NCI-H2171 treated with DMSO at 0.1 percent for 48 hours (cell line): ENCODE results near the gene MSANTD1.

Experiments used
- DNase-seq: peaks from one replicate; lab custom pipeline; 2025; lab: John Stamatoyannopoulos, UW

MSANTD1 gene

GRCh38 chr4:3217266-3217665 is 31.7 kb upstream of the MSANTD1 start:
- DNase-seq = no peak

DNA sequence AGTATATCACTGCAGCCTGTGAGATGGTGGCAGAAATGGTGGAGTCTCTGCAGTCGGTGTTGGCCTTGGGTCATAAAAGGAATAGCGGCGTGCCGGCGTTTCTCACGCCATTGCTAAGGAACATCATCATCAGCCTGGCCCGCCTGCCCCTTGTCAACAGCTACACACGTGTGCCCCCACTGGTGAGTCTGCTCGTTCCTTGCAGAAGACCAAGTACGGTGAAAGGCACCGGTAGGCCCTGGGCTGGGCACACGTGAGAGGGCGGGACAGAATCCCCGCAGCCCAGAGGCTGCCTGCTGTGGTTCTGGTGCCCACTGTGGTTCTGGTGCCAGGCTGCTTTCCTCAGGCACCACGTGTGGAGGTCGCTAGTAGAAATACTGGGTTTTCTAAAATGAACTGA is 31.2 kb upstream of the MSANTD1 start:
- DNase-seq = no peak

GRCh38 chr4:3218824-3219760 is 29.9 kb upstream of the MSANTD1 start:
- no peak for DNase-seq

GRCh38 chr4:3219761-3220475 is 29.0 kb upstream of the MSANTD1 start:
- no peak for DNase-seq

DNA sequence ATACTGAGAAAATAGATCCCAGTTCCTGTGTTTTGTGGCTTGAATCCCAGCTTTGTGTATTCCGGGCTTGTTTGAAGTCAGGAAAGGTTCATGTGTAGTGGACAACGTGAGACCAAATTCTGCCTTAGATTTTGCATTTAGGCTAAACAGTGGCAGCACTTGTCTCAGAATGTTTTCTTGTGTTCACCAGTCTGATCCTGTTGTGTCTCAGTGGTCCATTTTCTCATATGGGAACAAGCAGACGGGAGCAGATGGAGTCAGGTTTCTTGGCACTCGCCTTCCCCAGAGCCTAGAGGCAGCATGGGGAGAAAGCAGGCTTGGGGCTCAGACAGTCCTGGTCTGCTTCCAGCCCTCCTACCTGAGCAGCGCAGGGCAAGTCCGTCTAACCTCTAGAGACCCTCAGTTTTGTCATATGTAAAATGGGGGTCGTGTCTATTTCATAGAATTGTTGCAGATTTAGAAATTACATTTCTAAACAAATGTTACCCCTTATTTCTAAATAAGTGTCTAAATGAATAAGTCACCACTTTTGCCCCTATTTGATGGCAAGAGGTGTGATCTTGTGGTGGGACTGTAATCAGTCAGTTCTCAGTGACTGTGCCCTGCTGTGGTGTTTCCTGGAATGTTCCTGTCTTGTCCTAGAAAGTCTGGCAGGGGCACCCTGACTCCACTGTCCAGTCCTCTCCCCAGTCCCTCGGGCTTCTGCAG is 28.3 kb upstream of the MSANTD1 start:
- peak; percentile 60 for DNase-seq

DNA sequence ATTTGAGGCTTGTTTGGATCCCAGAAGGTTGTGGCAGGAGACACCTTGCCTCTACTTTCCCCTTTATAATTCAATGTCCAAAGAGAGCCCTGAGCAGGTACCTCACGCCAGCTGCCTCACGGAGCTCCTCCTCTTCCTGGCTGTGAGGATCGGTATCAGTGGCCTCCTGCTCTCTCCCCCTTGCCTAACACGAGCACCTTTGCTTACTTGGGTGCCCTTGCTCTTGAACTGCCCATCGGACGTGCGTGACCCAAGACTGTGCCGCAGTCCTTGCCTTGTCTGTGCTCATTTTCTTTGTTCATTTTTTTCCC is 27.8 kb upstream of the MSANTD1 start:
- no peak for DNase-seq

DNA sequence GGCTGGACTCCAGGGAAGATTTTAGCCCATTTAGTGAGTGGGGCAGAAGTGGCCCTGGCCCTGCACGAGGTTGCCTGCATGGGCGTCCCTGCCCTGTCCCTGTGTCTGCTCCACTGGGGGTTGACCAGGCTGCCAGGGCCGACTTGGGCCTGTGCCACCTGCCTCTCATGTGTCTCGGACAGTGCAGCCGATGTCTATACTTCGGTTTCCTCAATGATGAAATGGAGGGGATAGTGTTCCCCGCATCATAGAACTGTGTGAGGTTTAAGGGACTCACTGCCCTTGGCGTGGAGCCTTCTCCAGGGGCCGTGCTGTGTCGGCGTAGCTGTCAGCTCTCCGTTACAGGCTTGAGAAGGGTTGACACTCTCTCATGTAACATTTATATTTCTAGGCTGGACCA is 27.0 kb upstream of the MSANTD1 start:
- DNase-seq = no peak

- no peak for DNase-seq
Observed at GRCh38 chr4:3223346-3223745, 25.6 kb upstream of the MSANTD1 start.

GRCh38 chr4:3223956-3224748 is 24.8 kb upstream of the MSANTD1 start:
- DNase-seq = no peak

GRCh38 chr4:3225071-3225850 is 23.7 kb upstream of the MSANTD1 start:
- DNase-seq = no peak

DNA sequence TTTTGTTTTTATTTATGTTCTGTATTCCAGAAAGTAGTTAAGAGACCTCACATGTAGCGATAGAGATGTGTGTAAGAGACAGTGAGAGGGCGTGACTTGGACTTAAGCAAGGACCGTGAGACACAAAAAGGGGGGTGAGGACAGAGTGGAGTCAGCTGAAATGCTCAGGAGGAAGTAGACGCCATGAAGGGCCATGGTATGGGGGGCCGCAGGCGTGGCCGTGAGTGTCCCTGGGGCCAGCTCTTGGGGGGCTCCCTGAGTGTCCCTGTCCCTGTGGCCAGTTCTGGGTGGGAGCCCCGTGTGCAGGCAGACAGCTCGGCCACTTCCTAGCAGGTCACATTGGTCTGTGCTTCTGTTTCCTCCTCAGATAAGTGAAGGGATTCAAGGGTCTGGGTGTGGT is 23.0 kb upstream of the MSANTD1 start:
- no peak for DNase-seq

DNA sequence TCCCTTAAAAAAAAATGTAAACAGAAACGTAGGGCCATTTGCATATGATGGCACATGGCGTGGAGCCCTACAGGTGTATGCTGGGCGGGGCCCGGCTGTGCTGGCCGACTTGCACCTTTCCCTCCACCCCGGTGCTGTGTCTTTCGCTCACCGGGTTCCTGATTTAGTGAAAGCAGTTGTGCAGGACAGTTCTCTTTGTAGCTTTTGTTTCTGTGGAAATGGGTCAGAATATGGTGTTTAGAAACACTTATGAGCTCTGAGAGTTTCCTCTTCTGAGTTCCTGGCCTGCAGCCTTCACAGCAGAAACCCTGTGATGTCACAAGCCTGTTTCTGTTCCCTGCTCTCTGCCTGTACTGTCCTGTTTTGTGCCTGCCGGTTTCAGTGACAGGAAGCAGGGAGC is 22.5 kb upstream of the MSANTD1 start:
- DNase-seq = no peak

- no peak for DNase-seq
Observed at GRCh38 chr4:3226944-3227343, 22.0 kb upstream of the MSANTD1 start.

DNA sequence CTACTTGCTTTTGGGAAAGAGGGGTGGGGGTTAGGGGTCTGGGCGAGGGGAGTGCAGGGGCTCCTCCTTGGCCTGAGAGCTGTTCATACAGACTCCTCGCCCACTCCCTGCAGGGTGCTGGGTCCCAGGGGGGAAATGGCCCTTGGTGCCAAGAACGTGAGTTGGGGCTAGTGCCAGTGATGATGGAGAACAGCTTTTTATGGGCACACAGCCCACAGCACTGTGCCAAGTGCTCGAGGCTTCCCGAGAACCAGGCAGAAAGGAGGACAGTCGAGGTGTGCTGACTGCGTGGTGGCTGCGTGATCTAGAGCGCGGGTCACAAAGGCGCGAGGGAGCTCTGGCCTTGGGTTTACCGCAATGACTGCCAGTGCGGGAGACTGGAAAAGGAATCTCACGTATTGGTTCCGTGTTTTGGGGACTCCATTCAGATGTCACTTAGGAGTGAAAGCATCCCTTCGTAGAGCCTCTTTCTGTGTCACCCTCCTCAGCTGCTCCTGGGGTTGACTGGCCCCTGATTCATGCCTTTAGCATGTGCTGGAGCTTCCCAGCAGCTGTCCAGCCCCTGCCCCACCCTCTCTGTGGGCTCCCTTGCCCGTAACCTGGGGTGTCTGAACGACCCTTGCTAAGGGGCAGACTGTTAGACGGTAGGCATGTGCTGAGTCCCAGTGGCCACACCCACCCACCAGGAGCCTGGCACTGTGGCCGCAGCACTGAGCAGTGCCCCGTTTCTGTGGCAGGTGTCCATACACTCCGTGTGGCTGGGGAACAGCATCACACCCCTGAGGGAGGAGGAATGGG is 20.9 kb upstream of the MSANTD1 start:
- no peak for DNase-seq

- no peak for DNase-seq
Observed at GRCh38 chr4:3228881-3229280, 20.1 kb upstream of the MSANTD1 start.

GRCh38 chr4:3229328-3229727 is 19.6 kb upstream of the MSANTD1 start:
- DNase-seq = no peak

GRCh38 chr4:3229964-3230363 is 19.0 kb upstream of the MSANTD1 start:
- DNase-seq = no peak

GRCh38 chr4:3231471-3231870 is 17.5 kb upstream of the MSANTD1 start:
- no peak for DNase-seq

- no peak for DNase-seq
Observed at GRCh38 chr4:3232001-3232400, 17.0 kb upstream of the MSANTD1 start.

- no peak for DNase-seq
Observed at GRCh38 chr4:3232871-3233271, 16.1 kb upstream of the MSANTD1 start.
